GM23338 (cell line): ENCODE data around the gene PRUNE2. TPM values are rescaled to one million over a fixed set of nuclear protein-coding genes. Genes with fewer than 3 reads are reported as not detected.

Source experiments
- ATAC-seq: fragments of 200-7000 bp; cut with Tn5 transposase; 3 replicates; pipeline ENCODE4 v1.9.1; 2020
- DNase-seq: peaks from one replicate; pipeline ENCODE4 v3.0.0-alpha.2; 2015; ENCODE audit warnings: low spot score
- H2AFZ ChIP-seq: fragments of 200-600 bp; sonication (generic); 2 replicates; pipeline ENCODE4 v1.8.0; 2016; ENCODE audit warnings: antibody characterized with exemption, mild to moderate bottlenecking, moderate library complexity
- H3F3A ChIP-seq: fragments of 200-600 bp; sonication (generic); replicated peaks from 2 replicates; pipeline ENCODE4 v1.8.0; 2017; ENCODE audit warnings: antibody characterized with exemption, mixed run types, low read depth
- H3K27ac ChIP-seq: fragments of 200-600 bp; sonication (generic); 2 replicates; pipeline ENCODE4 v1.6.1; 2016; ENCODE audit warnings: low read depth
- H3K27me3 ChIP-seq: fragments of 200-600 bp; sonication (generic); 2 replicates; pipeline ENCODE4 v1.8.0; 2016; ENCODE audit warnings: mild to moderate bottlenecking, mixed run types, moderate library complexity; ENCODE audit not compliant: insufficient read depth
- H3K36me3 ChIP-seq: fragments of 200-600 bp; sonication (generic); 2 replicates; pipeline ENCODE4 v1.8.0; 2016; ENCODE audit warnings: mild to moderate bottlenecking; ENCODE audit not compliant: insufficient read depth
- H3K4me1 ChIP-seq: fragments of 200-600 bp; sonication (generic); 2 replicates; pipeline ENCODE4 v1.8.0; 2016; ENCODE audit warnings: mild to moderate bottlenecking, moderate library complexity; ENCODE audit not compliant: insufficient read depth
- H3K4me2 ChIP-seq: fragments of 200-600 bp; sonication (generic); 2 replicates; pipeline ENCODE4 v1.7.1; 2017; ENCODE audit warnings: mixed run types
- H3K4me3 ChIP-seq: fragments of 200-600 bp; sonication (generic); 2 replicates; pipeline ENCODE4 v1.6.1; 2016; ENCODE audit warnings: mixed run types
- H3K79me2 ChIP-seq: fragments of 200-600 bp; sonication (generic); replicated peaks from 2 replicates; pipeline ENCODE4 v1.8.0; 2017; ENCODE audit warnings: mild to moderate bottlenecking; ENCODE audit not compliant: insufficient read depth
- H3K9me2 ChIP-seq: fragments of 200-600 bp; sonication (generic); 2 replicates; pipeline ENCODE4 v1.8.0; 2017; ENCODE audit not compliant: insufficient read depth
- H4K20me1 ChIP-seq: fragments of 200-600 bp; sonication (generic); replicated peaks from 2 replicates; pipeline ENCODE4 v1.8.0; 2017; ENCODE audit warnings: mild to moderate bottlenecking; ENCODE audit not compliant: insufficient read depth
- H3K27ac Mint-ChIP-seq: 2 replicates; pipeline ENCODE4 v1.8.0; 2020; ENCODE audit warnings: inconsistent platforms, mild to moderate bottlenecking, moderate library complexity, mixed read lengths
- H3K27me3 Mint-ChIP-seq: 3 replicates; pipeline ENCODE4 v1.8.0; 2022; ENCODE audit warnings: low read depth, mild to moderate bottlenecking, moderate library complexity, mixed read lengths, inconsistent platforms; ENCODE audit not compliant: insufficient read depth, poor library complexity
- H3K36me3 Mint-ChIP-seq: 3 replicates; pipeline ENCODE4 v1.8.0; 2021; ENCODE audit warnings: low read depth, mild to moderate bottlenecking, inconsistent platforms, moderate library complexity, mixed read lengths
- H3K4me1 Mint-ChIP-seq: 3 replicates; pipeline ENCODE4 v1.8.0; 2020; ENCODE audit warnings: mild to moderate bottlenecking, inconsistent platforms, mixed read lengths
- H3K4me3 Mint-ChIP-seq: 3 replicates; pipeline ENCODE4 v1.8.0; 2021; ENCODE audit warnings: moderate library complexity, mild to moderate bottlenecking, inconsistent platforms, mixed read lengths
- H3K9me3 Mint-ChIP-seq: 3 replicates; pipeline ENCODE4 v1.8.0; 2020; ENCODE audit warnings: moderate library complexity, mild to moderate bottlenecking, inconsistent platforms, mixed read lengths
- CREB1 ChIP-seq: fragments of 250-450 bp; sonication (Bioruptor Pico); IDR thresholded peaks from 2 replicates; pipeline ENCODE4 v1.5.0; 2020; ENCODE audit warnings: low read depth, mild to moderate bottlenecking, moderate library complexity
- CTCF ChIP-seq, 2 experiments: fragments of 200-600 bp in 1 of 2; sonication (generic) in 1 of 2; conservative IDR thresholded peaks; 2 replicates each; pipeline versions ENCODE4 v1.5.1 to v1.6.1; 2016 to 2017; ENCODE audit warnings: antibody characterized with exemption in 2 of 2, low read depth in 2 of 2, mild to moderate bottlenecking in 2 of 2, moderate library complexity in 1 of 2
- EZH2 ChIP-seq: fragments of 200-600 bp; sonication (generic); IDR thresholded peaks from one replicate; pipeline ENCODE4 v1.8.0; 2017; ENCODE audit warnings: antibody characterized with exemption, mild to moderate bottlenecking, low read depth; ENCODE audit not compliant: unreplicated experiment
- EZH2phosphoT487 ChIP-seq: fragments of 200-600 bp; sonication (generic); IDR thresholded peaks from one replicate; pipeline ENCODE4 v1.8.1; 2018; ENCODE audit warnings: antibody characterized with exemption; ENCODE audit not compliant: unreplicated experiment
- JUNB ChIP-seq: IDR thresholded peaks from one replicate; pipeline ENCODE4 v1.6.1; 2016; ENCODE audit warnings: antibody characterized with exemption; ENCODE audit not compliant: unreplicated experiment
- NANOG ChIP-seq: IDR thresholded peaks from 2 replicates; pipeline ENCODE4 v1.6.1; 2016; ENCODE audit warnings: antibody characterized with exemption, borderline replicate concordance
- STAT1 ChIP-seq: IDR thresholded peaks from one replicate; pipeline ENCODE4 v1.6.1; 2016; ENCODE audit warnings: antibody characterized with exemption; ENCODE audit not compliant: unreplicated experiment
- ZNF114 ChIP-seq: fragments of 250-450 bp; sonication (Bioruptor Pico); IDR thresholded peaks from 2 replicates; pipeline ENCODE4 v1.5.0; 2020; ENCODE audit warnings: mild to moderate bottlenecking, moderate library complexity
- ZNF331 ChIP-seq: fragments of 250-450 bp; sonication (Bioruptor Pico); IDR thresholded peaks from 2 replicates; pipeline ENCODE4 v1.5.0; 2020; ENCODE audit warnings: low read depth, mild to moderate bottlenecking, moderate library complexity
- polyA plus RNA-seq: library from polyadenylated mRNA; unstranded; fragments of >200 nt; fragmentation: Nextera tagmentation; extraction: Ambion mirVana; gene quantifications from 2 replicates; pipeline ENCODE4 v1.2.1, GENCODE V29; 2016
- total RNA-seq: library from RNA; depleted of rRNA; stranded (reverse); fragments of >200 nt; shearing (Covaris generic); gene quantifications from 2 replicates; pipeline ENCODE4 v1.2.3, GENCODE V29; 2014
- TF ChIP-seq, protein P1 (sequence below): IDR thresholded peaks from 2 replicates; pipeline ENCODE4 v1.6.1; 2016; ENCODE audit warnings: antibody characterized with exemption
- TF ChIP-seq, protein P2 (sequence below): fragments of 250-450 bp; sonication (Bioruptor Pico); IDR thresholded peaks from 2 replicates; pipeline ENCODE4 v1.5.0; 2020; ENCODE audit warnings: mild to moderate bottlenecking, moderate library complexity

PRUNE2 gene
- total and polyA plus RNA-seq, 2 experiments from 2014 or later: 10.6 to 26.5 TPM

DNA sequence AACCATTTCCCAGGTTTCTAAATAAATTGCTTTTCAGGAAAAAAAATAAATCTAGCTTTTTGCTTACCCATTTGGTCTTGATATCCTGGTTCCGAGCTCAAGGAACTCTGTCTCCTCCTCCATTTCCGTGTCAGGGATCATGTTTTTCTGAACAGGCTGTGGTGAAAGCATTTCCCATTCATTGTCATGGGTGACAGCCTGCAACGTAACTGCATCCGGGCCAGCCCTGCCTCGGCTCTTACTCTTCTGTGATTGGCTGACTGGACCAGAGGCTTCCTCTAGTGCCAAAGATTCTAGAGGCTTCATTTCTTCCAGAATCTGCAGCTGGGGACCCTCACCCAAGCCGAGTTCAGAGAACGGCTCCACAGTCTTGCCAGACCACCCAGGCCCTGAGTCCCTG, 202.6 kb downstream of the PRUNE2 start:
- ATAC-seq (no peak), DNase-seq (no peak)
- no peaks in the 10 kb centered on the region for H3K9me2 ChIP-seq
- H2AFZ ChIP-seq: no peak overlapping the region
- no peaks in the 10 kb centered on the region for H4K20me1 ChIP-seq
- H3K4me1 Mint-ChIP-seq: peaks cover 11% of the 10 kb centered on the region
- no peaks in the 10 kb centered on the region for H3K36me3 Mint-ChIP-seq
- H3F3A ChIP-seq: no peaks in the 10 kb centered on the region
- H3K9me3 Mint-ChIP-seq: no peaks in the 10 kb centered on the region
- no peaks in the 10 kb centered on the region for H3K27me3 ChIP-seq
- peaks cover 3% of the 10 kb centered on the region for H3K27me3 Mint-ChIP-seq
- H3K27ac Mint-ChIP-seq: no peak overlapping the region
- no peak overlapping the region for H3K4me2 ChIP-seq
- TF ChIP-seq STAT1: no peak
- no peak for TF ChIP-seq ZNF331
- TF ChIP-seq EZH2phosphoT487: no peak
- TF ChIP-seq, protein P1, sequence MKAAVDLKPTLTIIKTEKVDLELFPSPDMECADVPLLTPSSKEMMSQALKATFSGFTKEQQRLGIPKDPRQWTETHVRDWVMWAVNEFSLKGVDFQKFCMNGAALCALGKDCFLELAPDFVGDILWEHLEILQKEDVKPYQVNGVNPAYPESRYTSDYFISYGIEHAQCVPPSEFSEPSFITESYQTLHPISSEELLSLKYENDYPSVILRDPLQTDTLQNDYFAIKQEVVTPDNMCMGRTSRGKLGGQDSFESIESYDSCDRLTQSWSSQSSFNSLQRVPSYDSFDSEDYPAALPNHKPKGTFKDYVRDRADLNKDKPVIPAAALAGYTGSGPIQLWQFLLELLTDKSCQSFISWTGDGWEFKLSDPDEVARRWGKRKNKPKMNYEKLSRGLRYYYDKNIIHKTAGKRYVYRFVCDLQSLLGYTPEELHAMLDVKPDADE: no peak
- no peak for TF ChIP-seq CREB1
- no peak for TF ChIP-seq EZH2
- H3K4me3 Mint-ChIP-seq: no peak overlapping the region
- no peaks in the 10 kb centered on the region for H3K79me2 ChIP-seq
- no peaks in the 10 kb centered on the region for H3K36me3 ChIP-seq
- no peaks in the 10 kb centered on the region; the same call in 1 of the 2 replicates for H3K4me1 ChIP-seq
- H3K27ac ChIP-seq: no peak overlapping the region
- no peak overlapping the region for H3K4me3 ChIP-seq

DNA sequence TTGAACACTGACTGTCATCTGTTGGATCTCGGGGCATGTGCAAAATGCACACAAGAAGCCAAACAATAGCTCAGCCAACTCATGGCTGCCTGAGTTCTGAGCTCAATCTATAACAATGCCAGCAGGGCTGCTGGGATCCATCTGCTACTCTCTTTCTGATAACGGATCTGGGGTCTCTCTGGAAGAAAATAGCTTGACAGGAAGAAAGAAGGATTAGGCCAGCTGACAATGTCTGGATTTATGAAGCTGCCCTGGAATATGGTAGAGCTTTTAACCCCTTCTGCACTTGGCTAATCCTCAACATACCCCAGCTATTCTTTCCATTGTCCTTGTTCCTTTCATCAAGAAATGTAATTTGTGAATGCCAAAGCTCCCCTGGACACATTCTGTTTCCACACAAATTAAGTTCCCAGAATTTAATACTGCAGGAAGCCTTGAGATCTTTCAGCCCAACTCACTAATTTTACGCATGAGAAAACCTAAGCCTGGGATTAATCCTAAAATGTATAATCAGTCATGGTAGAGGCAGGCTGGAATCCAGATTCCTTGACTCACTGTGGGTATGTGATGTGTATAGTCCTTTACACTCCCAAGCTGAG, 204.4 kb downstream of the PRUNE2 start:
- Mint-ChIP-seq H3K36me3 (no peaks in the 10 kb centered on the region), H3K4me3 (no peak overlapping the region), H3K9me3 (no peaks in the 10 kb centered on the region), H3K27ac (no peak overlapping the region), H3K27me3 (peaks cover 3% of the 10 kb centered on the region), H3K4me1 (peaks cover 11% of the 10 kb centered on the region; the same call in 2 of the 3 replicates)
- H3K79me2 ChIP-seq: no peaks in the 10 kb centered on the region
- H3K4me2 ChIP-seq: no peak overlapping the region
- no peaks in the 10 kb centered on the region for H4K20me1 ChIP-seq
- ATAC-seq: no peak
- no peak for DNase-seq
- H3K4me1 ChIP-seq: no peaks in the 10 kb centered on the region; the same call in 1 of the 2 replicates
- H3K27ac ChIP-seq: no peak overlapping the region
- no peaks in the 10 kb centered on the region for H3F3A ChIP-seq
- no peaks in the 10 kb centered on the region for H3K9me2 ChIP-seq
- H3K36me3 ChIP-seq: no peaks in the 10 kb centered on the region
- no peak overlapping the region for H2AFZ ChIP-seq
- TF ChIP-seq, protein P1: no peak
- TF ChIP-seq CTCF (conservative IDR thresholded peaks at IDR 0.05; ENCODE audit: low read depth in 2 of 2): no peak
- no peak for TF ChIP-seq EZH2
- no peak for TF ChIP-seq STAT1
- no peak for TF ChIP-seq NANOG
- TF ChIP-seq ZNF331: no peak
- TF ChIP-seq, protein P2, sequence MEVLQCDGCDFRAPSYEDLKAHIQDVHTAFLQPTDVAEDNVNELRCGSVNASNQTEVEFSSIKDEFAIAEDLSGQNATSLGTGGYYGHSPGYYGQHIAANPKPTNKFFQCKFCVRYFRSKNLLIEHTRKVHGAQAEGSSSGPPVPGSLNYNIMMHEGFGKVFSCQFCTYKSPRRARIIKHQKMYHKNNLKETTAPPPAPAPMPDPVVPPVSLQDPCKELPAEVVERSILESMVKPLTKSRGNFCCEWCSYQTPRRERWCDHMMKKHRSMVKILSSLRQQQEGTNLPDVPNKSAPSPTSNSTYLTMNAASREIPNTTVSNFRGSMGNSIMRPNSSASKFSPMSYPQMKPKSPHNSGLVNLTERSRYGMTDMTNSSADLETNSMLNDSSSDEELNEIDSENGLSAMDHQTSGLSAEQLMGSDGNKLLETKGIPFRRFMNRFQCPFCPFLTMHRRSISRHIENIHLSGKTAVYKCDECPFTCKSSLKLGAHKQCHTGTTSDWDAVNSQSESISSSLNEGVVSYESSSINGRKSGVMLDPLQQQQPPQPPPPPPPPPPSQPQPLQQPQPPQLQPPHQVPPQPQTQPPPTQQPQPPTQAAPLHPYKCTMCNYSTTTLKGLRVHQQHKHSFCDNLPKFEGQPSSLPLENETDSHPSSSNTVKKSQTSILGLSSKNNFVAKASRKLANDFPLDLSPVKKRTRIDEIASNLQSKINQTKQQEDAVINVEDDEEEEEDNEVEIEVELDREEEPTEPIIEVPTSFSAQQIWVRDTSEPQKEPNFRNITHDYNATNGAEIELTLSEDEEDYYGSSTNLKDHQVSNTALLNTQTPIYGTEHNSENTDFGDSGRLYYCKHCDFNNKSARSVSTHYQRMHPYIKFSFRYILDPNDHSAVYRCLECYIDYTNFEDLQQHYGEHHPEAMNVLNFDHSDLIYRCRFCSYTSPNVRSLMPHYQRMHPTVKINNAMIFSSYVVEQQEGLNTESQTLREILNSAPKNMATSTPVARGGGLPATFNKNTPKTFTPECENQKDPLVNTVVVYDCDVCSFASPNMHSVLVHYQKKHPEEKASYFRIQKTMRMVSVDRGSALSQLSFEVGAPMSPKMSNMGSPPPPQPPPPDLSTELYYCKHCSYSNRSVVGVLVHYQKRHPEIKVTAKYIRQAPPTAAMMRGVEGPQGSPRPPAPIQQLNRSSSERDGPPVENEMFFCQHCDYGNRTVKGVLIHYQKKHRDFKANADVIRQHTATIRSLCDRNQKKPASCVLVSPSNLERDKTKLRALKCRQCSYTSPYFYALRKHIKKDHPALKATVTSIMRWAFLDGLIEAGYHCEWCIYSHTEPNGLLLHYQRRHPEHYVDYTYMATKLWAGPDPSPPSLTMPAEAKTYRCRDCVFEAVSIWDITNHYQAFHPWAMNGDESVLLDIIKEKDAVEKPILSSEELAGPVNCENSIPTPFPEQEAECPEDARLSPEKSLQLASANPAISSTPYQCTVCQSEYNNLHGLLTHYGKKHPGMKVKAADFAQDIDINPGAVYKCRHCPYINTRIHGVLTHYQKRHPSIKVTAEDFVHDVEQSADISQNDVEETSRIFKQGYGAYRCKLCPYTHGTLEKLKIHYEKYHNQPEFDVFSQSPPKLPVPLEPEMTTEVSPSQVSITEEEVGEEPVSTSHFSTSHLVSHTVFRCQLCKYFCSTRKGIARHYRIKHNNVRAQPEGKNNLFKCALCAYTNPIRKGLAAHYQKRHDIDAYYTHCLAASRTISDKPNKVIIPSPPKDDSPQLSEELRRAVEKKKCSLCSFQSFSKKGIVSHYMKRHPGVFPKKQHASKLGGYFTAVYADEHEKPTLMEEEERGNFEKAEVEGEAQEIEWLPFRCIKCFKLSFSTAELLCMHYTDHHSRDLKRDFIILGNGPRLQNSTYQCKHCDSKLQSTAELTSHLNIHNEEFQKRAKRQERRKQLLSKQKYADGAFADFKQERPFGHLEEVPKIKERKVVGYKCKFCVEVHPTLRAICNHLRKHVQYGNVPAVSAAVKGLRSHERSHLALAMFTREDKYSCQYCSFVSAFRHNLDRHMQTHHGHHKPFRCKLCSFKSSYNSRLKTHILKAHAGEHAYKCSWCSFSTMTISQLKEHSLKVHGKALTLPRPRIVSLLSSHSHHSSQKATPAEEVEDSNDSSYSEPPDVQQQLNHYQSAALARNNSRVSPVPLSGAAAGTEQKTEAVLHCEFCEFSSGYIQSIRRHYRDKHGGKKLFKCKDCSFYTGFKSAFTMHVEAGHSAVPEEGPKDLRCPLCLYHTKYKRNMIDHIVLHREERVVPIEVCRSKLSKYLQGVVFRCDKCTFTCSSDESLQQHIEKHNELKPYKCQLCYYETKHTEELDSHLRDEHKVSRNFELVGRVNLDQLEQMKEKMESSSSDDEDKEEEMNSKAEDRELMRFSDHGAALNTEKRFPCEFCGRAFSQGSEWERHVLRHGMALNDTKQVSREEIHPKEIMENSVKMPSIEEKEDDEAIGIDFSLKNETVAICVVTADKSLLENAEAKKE (CRISPR knock-in tag): no peak
- no peak for TF ChIP-seq EZH2phosphoT487
- no peak for TF ChIP-seq JUNB
- no peak for TF ChIP-seq ZNF114 (CRISPR knock-in tag)
- H3K27me3 ChIP-seq: no peaks in the 10 kb centered on the region
- H3K4me3 ChIP-seq: no peak overlapping the region
